Measurements from ENCODE around the gene ITGB4.
"Not testable (repeated sequence)": the region's sequence is repeated elsewhere in the genome, so short reads cannot be mapped to it uniquely, and the experiment has no call there.

Gene ITGB4

GRCh38 chr17:75752802-75753513 lies 31.7 kb downstream of the ITGB4 start:
- DNase-seq (ENCODE audit: low read depth, low spot score) = no peak

GRCh38 chr17:75753514-75754377 lies 32.5 kb downstream of the ITGB4 start:
- no peak for DNase-seq (ENCODE audit: low read depth, low spot score)

GRCh38 chr17:75754378-75755204 lies 33.3 kb downstream of the ITGB4 start:
- DNase-seq (ENCODE audit: low read depth, low spot score) = no peak

GRCh38 chr17:75755205-75755901 lies 34.1 kb downstream of the ITGB4 start:
- DNase-seq (ENCODE audit: low read depth, low spot score) = no peak

- DNase-seq (ENCODE audit: low read depth, low spot score) = no peak
Measured at GRCh38 chr17:75755990-75756389, 34.7 kb downstream of the ITGB4 start.

- DNase-seq (ENCODE audit: low read depth, low spot score) = no peak
Measured at GRCh38 chr17:75756451-75757085, 35.3 kb downstream of the ITGB4 start.

GRCh38 chr17:75757086-75757681 lies 35.9 kb downstream of the ITGB4 start:
- no peak for DNase-seq (ENCODE audit: low read depth, low spot score)

GRCh38 chr17:75758131-75758905 lies 37.1 kb downstream of the ITGB4 start:
- DNase-seq (ENCODE audit: low read depth, low spot score) = no peak

GRCh38 chr17:75759457-75759856 lies 38.2 kb downstream of the ITGB4 start:
- DNase-seq (ENCODE audit: low read depth, low spot score) = no peak

- not testable (repeated sequence) for DNase-seq (ENCODE audit: low read depth, low spot score)
Measured at GRCh38 chr17:75759978-75760640, 38.9 kb downstream of the ITGB4 start.

GRCh38 chr17:75762513-75763268 lies 41.4 kb downstream of the ITGB4 start:
- DNase-seq (ENCODE audit: low read depth, low spot score) = no peak

- DNase-seq (ENCODE audit: low read depth, low spot score) = no peak
Measured at GRCh38 chr17:75763269-75763607, 42.0 kb downstream of the ITGB4 start.

GRCh38 chr17:75763613-75764416 lies 42.6 kb downstream of the ITGB4 start:
- DNase-seq (ENCODE audit: low read depth, low spot score) = no peak

GRCh38 chr17:75764417-75764710 lies 43.1 kb downstream of the ITGB4 start:
- no peak for DNase-seq (ENCODE audit: low read depth, low spot score)

GRCh38 chr17:75764711-75765421 lies 43.6 kb downstream of the ITGB4 start, which contains the start of gene GALK1:
Gene GALK1 (minus strand): TSS chr17:75765192. CDS start chr17:75765136, 56 bp downstream.
- DNase-seq (ENCODE audit: low read depth, low spot score) = no peak

GRCh38 chr17:75765981-75766380 lies 44.7 kb downstream of the ITGB4 start:
- DNase-seq (ENCODE audit: low read depth, low spot score) = no peak

GRCh38 chr17:75767881-75768280 lies 46.6 kb downstream of the ITGB4 start:
- DNase-seq (ENCODE audit: low read depth, low spot score) = no peak
